Measurements from ENCODE around the gene PTGFR. TPM values are rescaled to one million over a fixed set of nuclear protein-coding genes. Genes with fewer than 3 reads are reported as not detected.

Gene PTGFR, protein sequence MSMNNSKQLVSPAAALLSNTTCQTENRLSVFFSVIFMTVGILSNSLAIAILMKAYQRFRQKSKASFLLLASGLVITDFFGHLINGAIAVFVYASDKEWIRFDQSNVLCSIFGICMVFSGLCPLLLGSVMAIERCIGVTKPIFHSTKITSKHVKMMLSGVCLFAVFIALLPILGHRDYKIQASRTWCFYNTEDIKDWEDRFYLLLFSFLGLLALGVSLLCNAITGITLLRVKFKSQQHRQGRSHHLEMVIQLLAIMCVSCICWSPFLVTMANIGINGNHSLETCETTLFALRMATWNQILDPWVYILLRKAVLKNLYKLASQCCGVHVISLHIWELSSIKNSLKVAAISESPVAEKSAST
- not detected for total RNA-seq

DNA sequence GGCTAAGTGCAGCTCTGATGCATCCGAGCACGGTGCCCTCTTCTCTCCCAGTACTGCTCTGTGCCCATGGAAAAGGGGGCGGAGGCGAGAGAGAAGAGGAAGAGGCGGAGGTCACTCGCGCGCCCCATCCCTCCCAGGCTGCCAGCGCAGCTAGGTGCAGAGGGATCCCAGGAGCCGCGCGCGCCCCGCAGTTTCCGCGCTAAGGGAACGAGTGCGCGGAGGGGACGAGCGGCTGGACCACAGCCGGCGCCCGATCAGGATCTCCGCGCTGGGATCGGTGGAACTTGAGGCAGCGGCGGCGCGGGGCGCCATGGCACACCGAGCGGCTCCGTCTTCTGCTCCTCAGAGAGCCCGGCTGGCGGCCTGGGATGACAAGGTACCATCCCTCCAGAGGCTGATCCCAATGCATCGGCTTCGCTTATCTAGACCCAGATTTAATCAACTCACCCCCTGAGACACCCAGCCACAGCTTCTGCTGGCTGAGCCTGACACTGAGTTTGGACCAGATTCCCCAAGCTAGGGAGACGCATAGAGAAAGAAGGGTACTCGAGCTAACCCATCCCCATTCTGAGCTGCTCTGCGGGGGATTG, at the start of gene PTGFR:
Gene PTGFR, plus strand, starts transcription at position 114 of the 590 bp plus-strand sequence. CDS start 1,770 bp downstream, outside the sequence.
- no peaks in the 10 kb centered on the region for H3K9me3 Mint-ChIP-seq
- no peak within 1 kb of the TSS for H3K4me3 Mint-ChIP-seq
- no peak for DNase-seq
- H3K4me1 Mint-ChIP-seq (ENCODE audit: low read depth): peaks cover 3% of the 10 kb centered on the region
- no peaks in the 10 kb centered on the region for H3K36me3 Mint-ChIP-seq (ENCODE audit: insufficient read depth)
- no peak for ATAC-seq
- H3K27me3 Mint-ChIP-seq (ENCODE audit: low read depth): peaks cover 33% of the 10 kb centered on the region

DNA sequence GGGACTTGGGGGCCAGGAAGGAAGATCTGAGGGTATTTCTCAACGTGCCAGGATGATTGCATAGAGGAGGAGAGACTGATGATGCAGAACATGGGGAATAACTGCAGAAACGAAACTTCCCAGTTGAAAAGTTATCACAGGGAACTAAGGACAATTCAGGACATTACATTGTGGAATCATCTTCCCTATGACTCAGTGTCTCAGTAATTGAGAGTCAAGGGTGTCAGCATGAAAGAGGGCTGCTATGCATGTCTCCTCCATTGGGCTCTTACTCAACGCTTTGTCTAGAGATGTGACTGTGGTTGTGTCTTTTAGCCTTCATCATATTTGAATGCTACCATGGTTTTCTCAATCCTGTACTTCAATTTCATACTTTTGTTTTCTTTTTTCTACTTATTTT, 48.9 kb upstream of the PTGFR start:
- ATAC-seq (no peak), DNase-seq (no peak)
- H3K4me1 Mint-ChIP-seq (ENCODE audit: low read depth): no peaks in the 10 kb centered on the region
- H3K9me3 Mint-ChIP-seq: peaks cover under 1% of the 10 kb centered on the region
- H3K27me3 Mint-ChIP-seq (ENCODE audit: low read depth): no peaks in the 10 kb centered on the region
- H3K36me3 Mint-ChIP-seq (ENCODE audit: insufficient read depth): no peaks in the 10 kb centered on the region
- H3K4me3 Mint-ChIP-seq: no peak overlapping the region

- H3K4me3 Mint-ChIP-seq: no peak overlapping the region
- ATAC-seq: no peak
- H3K9me3 Mint-ChIP-seq: no peaks in the 10 kb centered on the region
- H3K4me1 Mint-ChIP-seq (ENCODE audit: low read depth): no peaks in the 10 kb centered on the region
- H3K27me3 Mint-ChIP-seq (ENCODE audit: low read depth): no peaks in the 10 kb centered on the region
- H3K36me3 Mint-ChIP-seq (ENCODE audit: insufficient read depth): no peaks in the 10 kb centered on the region
- no peak for DNase-seq
Measured at GRCh38 chr1:78447086-78447485, 43.7 kb upstream of the PTGFR start.

DNA sequence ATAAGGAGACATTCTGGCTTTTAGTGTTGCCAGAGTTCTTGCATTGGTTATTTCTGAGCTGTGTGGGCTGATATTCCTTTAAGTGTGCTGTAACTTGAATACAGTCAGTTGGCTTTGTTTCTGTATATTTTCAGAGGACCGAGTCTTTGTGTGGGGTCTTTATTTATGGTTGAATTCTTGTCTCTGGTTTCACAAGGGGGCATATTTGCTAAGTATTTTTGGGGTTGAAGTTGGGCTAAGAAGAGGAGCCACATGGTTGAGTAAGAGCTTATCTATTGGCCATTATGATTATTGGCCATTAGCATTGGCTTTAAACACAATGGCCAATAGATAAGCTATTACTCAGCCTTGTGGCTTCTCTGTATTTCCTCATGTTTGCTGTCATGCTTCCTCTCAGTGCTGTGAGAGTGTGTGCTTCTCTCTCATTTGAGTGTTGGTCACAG, 26.3 kb upstream of the PTGFR start:
- no peaks in the 10 kb centered on the region for H3K36me3 Mint-ChIP-seq (ENCODE audit: insufficient read depth)
- DNase-seq (no peak), ATAC-seq (no peak)
- H3K27me3 Mint-ChIP-seq (ENCODE audit: low read depth): peaks cover 2% of the 10 kb centered on the region
- H3K9me3 Mint-ChIP-seq: peaks cover 30% of the 10 kb centered on the region
- no peaks in the 10 kb centered on the region for H3K4me1 Mint-ChIP-seq (ENCODE audit: low read depth)
- H3K4me3 Mint-ChIP-seq: no peak overlapping the region

DNA sequence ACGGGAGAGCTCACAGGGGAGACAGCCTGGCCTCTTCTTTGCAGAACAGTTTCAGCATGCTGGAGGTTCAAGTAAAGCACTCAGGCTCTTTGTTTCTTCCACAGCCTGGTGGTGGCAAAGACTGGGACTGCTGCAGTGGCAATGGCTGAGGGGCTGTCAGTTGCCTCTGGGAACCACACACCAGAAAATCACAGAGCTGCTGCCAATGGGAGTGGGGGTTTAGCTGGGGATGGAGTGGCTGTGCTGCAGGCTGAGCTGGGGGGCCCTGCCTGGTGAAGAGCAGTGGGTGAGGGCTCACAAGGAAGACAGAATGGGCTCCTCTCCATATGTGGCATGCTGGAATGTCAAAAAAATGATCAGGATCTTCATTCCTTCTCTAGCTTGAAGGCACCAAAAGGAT, 25.6 kb upstream of the PTGFR start:
- peaks cover 2% of the 10 kb centered on the region for H3K27me3 Mint-ChIP-seq (ENCODE audit: low read depth)
- ATAC-seq (no peak), DNase-seq (no peak)
- peaks cover 27% of the 10 kb centered on the region for H3K9me3 Mint-ChIP-seq
- no peaks in the 10 kb centered on the region for H3K36me3 Mint-ChIP-seq (ENCODE audit: insufficient read depth)
- no peaks in the 10 kb centered on the region for H3K4me1 Mint-ChIP-seq (ENCODE audit: low read depth)
- H3K4me3 Mint-ChIP-seq: no peak overlapping the region

DNA sequence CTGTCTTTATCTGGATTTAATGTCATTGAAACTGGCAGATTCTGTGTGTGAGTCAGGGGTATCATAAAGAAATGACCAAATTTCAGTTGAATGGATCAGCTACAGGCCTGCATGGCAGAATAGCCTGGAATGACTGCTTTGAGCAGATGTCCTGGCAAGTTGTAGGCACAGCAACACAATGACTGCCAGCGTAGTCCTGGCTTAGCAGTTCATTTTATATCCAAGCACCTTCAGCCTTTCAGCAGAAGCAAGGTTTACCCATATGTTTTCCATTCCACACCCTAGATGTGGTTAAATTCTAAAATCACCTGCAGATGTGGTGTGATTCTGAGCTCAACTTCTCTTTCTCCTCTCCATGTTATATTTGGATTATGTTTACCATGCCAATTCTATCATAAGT, 22.3 kb upstream of the PTGFR start:
- DNase-seq: no peak
- H3K9me3 Mint-ChIP-seq: peaks cover 3% of the 10 kb centered on the region
- no peaks in the 10 kb centered on the region for H3K4me1 Mint-ChIP-seq (ENCODE audit: low read depth)
- H3K4me3 Mint-ChIP-seq: no peak overlapping the region
- H3K36me3 Mint-ChIP-seq (ENCODE audit: insufficient read depth): no peaks in the 10 kb centered on the region
- H3K27me3 Mint-ChIP-seq (ENCODE audit: low read depth): peaks cover 4% of the 10 kb centered on the region
- ATAC-seq: no peak

DNA sequence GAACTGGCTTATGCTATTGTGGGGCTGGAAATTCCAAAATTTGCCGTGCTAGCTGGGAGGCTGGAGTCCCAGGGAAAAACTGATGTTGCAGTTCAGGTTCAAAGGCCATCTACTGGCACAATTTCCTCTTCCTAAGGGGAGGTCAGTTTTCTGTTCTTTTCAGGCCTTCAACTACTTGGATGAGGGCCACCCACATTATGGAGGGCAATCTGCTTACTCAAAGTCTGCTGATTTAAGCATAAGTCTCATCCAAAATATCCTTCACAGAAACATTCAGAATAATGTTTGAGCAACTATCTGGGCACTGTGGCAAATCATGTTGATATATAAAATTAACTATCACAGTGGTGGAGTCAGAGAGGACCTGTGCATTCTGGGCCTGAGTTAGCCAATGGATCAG, 21.2 kb upstream of the PTGFR start:
- no peaks in the 10 kb centered on the region for H3K9me3 Mint-ChIP-seq
- H3K36me3 Mint-ChIP-seq (ENCODE audit: insufficient read depth): no peaks in the 10 kb centered on the region
- DNase-seq (no peak), ATAC-seq (no peak)
- no peak overlapping the region for H3K4me3 Mint-ChIP-seq
- H3K27me3 Mint-ChIP-seq (ENCODE audit: low read depth): peaks cover 2% of the 10 kb centered on the region
- H3K4me1 Mint-ChIP-seq (ENCODE audit: low read depth): no peaks in the 10 kb centered on the region

GRCh38 chr1:78471890-78472620, 18.7 kb upstream of the PTGFR start:
- Mint-ChIP-seq H3K36me3 (ENCODE audit: insufficient read depth) (no peaks in the 10 kb centered on the region), H3K27me3 (ENCODE audit: low read depth) (peaks cover 2% of the 10 kb centered on the region), H3K9me3 (no peaks in the 10 kb centered on the region), H3K4me1 (ENCODE audit: low read depth) (no peaks in the 10 kb centered on the region), H3K4me3 (no peak overlapping the region)
- DNase-seq: no peak
- ATAC-seq: no peak

DNA sequence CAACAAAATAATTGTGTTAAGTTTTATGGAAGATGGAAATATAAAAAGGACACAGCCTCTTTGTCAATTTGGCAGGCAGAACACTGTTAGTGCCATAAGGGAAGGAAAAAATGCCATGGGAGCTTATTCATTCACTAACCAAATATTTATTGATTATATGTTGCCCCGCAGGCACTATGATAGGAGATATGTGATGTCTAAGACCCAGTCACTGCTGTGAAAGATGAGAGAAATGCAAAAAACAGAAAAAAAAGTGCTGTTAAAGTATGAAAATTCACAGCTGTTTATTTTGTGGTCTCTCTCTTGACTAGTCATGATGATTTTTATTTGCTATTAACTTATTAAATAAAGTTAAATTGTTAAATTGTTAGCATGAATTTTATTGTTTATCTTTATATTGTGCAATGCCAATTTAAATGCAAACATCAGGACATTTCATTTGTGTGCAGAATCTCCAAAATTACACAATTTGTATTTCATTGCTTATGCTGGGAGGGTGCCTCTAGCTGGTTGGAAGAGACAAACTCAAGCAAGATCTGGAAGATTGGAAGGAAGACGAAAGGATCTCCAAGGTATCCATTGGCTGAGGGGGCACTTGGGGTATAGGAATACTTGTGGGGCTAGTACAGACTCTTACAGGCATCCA, 17.8 kb upstream of the PTGFR start:
- ATAC-seq (no peak), DNase-seq (no peak)
- no peak overlapping the region for H3K4me3 Mint-ChIP-seq
- no peaks in the 10 kb centered on the region for H3K9me3 Mint-ChIP-seq
- H3K27me3 Mint-ChIP-seq (ENCODE audit: low read depth): peaks cover 2% of the 10 kb centered on the region
- H3K36me3 Mint-ChIP-seq (ENCODE audit: insufficient read depth): no peaks in the 10 kb centered on the region
- H3K4me1 Mint-ChIP-seq (ENCODE audit: low read depth): no peaks in the 10 kb centered on the region

GRCh38 chr1:78474092-78474491, 16.7 kb upstream of the PTGFR start:
- Mint-ChIP-seq H3K4me3 (no peak overlapping the region), H3K4me1 (ENCODE audit: low read depth) (no peaks in the 10 kb centered on the region), H3K27me3 (ENCODE audit: low read depth) (peaks cover 2% of the 10 kb centered on the region), H3K36me3 (ENCODE audit: insufficient read depth) (no peaks in the 10 kb centered on the region), H3K9me3 (no peaks in the 10 kb centered on the region)
- ATAC-seq: no peak
- no peak for DNase-seq

- Mint-ChIP-seq H3K4me3 (no peak overlapping the region), H3K27me3 (ENCODE audit: low read depth) (peaks cover 2% of the 10 kb centered on the region), H3K36me3 (ENCODE audit: insufficient read depth) (no peaks in the 10 kb centered on the region), H3K9me3 (no peaks in the 10 kb centered on the region), H3K4me1 (ENCODE audit: low read depth) (no peaks in the 10 kb centered on the region)
- DNase-seq (no peak), ATAC-seq (no peak)
Measured at GRCh38 chr1:78475888-78476610, 14.7 kb upstream of the PTGFR start.

- Mint-ChIP-seq H3K4me3 (no peak overlapping the region), H3K27me3 (ENCODE audit: low read depth) (peaks cover 8% of the 10 kb centered on the region), H3K4me1 (ENCODE audit: low read depth) (no peaks in the 10 kb centered on the region), H3K36me3 (ENCODE audit: insufficient read depth) (no peaks in the 10 kb centered on the region), H3K9me3 (no peaks in the 10 kb centered on the region)
- DNase-seq (no peak), ATAC-seq (no peak)
Measured at GRCh38 chr1:78483903-78484302, 6.9 kb upstream of the PTGFR start.

- H3K27me3 Mint-ChIP-seq (ENCODE audit: low read depth): peaks cover 33% of the 10 kb centered on the region
- H3K36me3 Mint-ChIP-seq (ENCODE audit: insufficient read depth): no peaks in the 10 kb centered on the region
- no peaks in the 10 kb centered on the region for H3K9me3 Mint-ChIP-seq
- peaks cover 3% of the 10 kb centered on the region for H3K4me1 Mint-ChIP-seq (ENCODE audit: low read depth)
- no peak overlapping the region for H3K4me3 Mint-ChIP-seq
- ATAC-seq (no peak), DNase-seq (no peak)
Measured at GRCh38 chr1:78491451-78492071, 787 bp downstream of the PTGFR start.
